Naive thymus-derived CD8-positive, alpha-beta T cell (primary cell): Measurements from ENCODE around the gene REPIN1. TPM values are rescaled to one million over a fixed set of nuclear protein-coding genes. Genes with fewer than 3 reads are reported as not detected.

ENCODE experiments used
- ATAC-seq, 2 donors: fragments of 150-1000 bp; cut with Tn5 transposase in 1 of 2; sonication (Bioruptor Pico), chemical (Tn5 transposase) in 1 of 2; 1 replicate in 1 of 2; 2 replicates in 1 of 2; pipeline ENCODE4 v1.10.0; 2021; ENCODE audit warnings: mild to moderate bottlenecking in 2 of 2, moderate library complexity in 2 of 2
- POLR2A ChIA-PET: fragments of 350-600 bp; sonication (Branson Sonifier 250); formaldehyde crosslinking; loops from one replicate; lab custom pipeline; 2021; ENCODE audit warnings: antibody characterized with exemption; lab: Charles Lee
- DNase-seq, 10 donors: peaks; one replicate each; pipeline versions ENCODE4 v3.0.0 to v3.0.0-alpha.2; 2020 to 2022
- H3K27ac Mint-ChIP-seq, 10 donors: one replicate each; pipeline ENCODE4 v1.8.0; 2020 to 2022; ENCODE audit warnings: mild to moderate bottlenecking in 10 of 10, mixed read lengths in 10 of 10, moderate library complexity in 4 of 10, inconsistent platforms in 1 of 10
- H3K27me3 Mint-ChIP-seq, 5 donors: one replicate each; pipeline ENCODE4 v1.8.0; 2021 to 2022; ENCODE audit warnings: mixed read lengths in 5 of 5
- H3K36me3 Mint-ChIP-seq, 3 donors: one replicate each; pipeline ENCODE4 v1.8.0; 2020 to 2022; ENCODE audit warnings: mixed read lengths in 3 of 3, mild to moderate bottlenecking in 2 of 3, inconsistent platforms in 1 of 3
- H3K4me1 Mint-ChIP-seq, 4 donors: one replicate each; pipeline ENCODE4 v1.8.0; 2021 to 2022; ENCODE audit warnings: mixed read lengths in 4 of 4
- H3K4me3 Mint-ChIP-seq, 10 donors: one replicate each; pipeline ENCODE4 v1.8.0; 2020 to 2022; ENCODE audit warnings: mild to moderate bottlenecking in 10 of 10, mixed read lengths in 10 of 10, moderate library complexity in 6 of 10, inconsistent platforms in 1 of 10
- H3K9me3 Mint-ChIP-seq, 9 donors: one replicate each; pipeline ENCODE4 v1.8.0; 2020 to 2022; ENCODE audit warnings: mixed read lengths in 9 of 9, mild to moderate bottlenecking in 3 of 9, inconsistent platforms in 1 of 9, moderate library complexity in 1 of 9
- polyA plus RNA-seq, 3 donors: library from polyadenylated mRNA; unstranded; fragments of 300-500 nt; fragmentation: Illumina TruSeq; gene quantifications; one replicate each; pipeline ENCODE4 v1.2.3, GENCODE V29; 2021
- total RNA-seq, 8 experiments: library from RNA in 2 of 8; stranded (reverse) in 2 of 8; gene quantifications; one replicate each; pipeline ENCODE4 v1.2.3 and lab custom pipeline; 2021 to 2026

Gene REPIN1
- total and polyA plus RNA-seq, 5 experiments from 2014 or later: 39.8 to 108 (median 73.0) TPM

GRCh38 chr7:150388306-150388705 lies 19.7 kb downstream of the REPIN1 start:
- H3K9me3 Mint-ChIP-seq: no peaks in the 10 kb centered on the region
- no peak overlapping the region for H3K4me3 Mint-ChIP-seq
- peak overlapping the region in 1 of 10 donors; percentile 61 for H3K27ac Mint-ChIP-seq
- ATAC-seq (no peak), DNase-seq (peak in 1 of 10 donors; percentile 24)
- H3K4me1 Mint-ChIP-seq: peaks cover 0 to 12% (median under 1%) of the 10 kb centered on the region in 4 donors
- peaks cover 0 to 8% (median 0%) of the 10 kb centered on the region in 3 donors for H3K36me3 Mint-ChIP-seq
- POLR2A ChIA-PET: interaction anchor here (0.7 kb wide), 1 partner anchor 11 kb away, joined by 3 read pairs; no protein-coding TSS in a partner anchor
- H3K27me3 Mint-ChIP-seq: no peaks in the 10 kb centered on the region

DNA sequence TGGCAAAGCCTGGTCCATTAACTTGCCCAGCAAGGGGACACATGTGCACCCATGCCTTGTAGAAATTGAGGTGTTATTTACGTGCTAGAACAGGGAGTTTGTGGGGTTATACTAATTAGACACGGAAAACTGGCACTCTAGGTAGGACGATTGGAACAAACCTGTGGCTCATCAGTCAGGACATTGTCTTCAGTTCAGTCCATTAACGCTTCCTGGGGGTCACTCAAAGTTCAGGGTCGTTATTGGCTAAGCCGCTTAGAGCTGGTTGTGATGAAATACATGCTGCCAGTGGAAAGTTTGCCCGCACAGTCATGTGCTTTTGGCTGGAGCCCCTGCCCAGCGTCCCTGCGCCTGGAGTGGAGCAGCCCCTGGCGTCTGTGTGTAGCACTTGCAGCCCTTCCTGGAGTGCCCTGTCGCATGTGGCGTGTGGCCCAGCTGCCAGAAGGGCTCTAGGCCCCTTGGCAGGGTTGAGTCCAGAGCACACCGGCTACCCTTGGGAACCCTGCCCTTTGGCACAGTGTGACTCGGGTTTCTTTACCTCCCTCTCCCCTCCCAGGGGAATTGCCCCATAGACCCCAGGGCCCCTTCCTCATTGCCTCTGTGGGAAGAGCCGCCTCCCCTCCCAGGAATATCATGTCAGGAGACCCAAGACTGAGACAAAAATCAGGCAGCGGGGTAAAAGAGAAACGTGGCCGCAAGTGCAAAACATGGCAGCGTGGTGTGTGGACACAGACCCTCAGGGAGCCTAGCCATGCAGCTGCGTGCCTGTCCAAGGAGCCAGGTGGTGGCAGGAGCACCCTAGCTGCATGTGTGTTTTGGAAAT lies 20.3 kb downstream of the REPIN1 start:
- DNase-seq (peak in 1 of 10 donors; percentile 43), ATAC-seq (no peak)
- peak overlapping the region in 1 of 10 donors; percentile 61 for H3K27ac Mint-ChIP-seq
- H3K9me3 Mint-ChIP-seq: no peaks in the 10 kb centered on the region
- H3K4me3 Mint-ChIP-seq: no peak overlapping the region
- H3K36me3 Mint-ChIP-seq: peaks cover 0 to 8% (median 0%) of the 10 kb centered on the region in 3 donors
- no peaks in the 10 kb centered on the region for H3K27me3 Mint-ChIP-seq
- H3K4me1 Mint-ChIP-seq: peaks cover 0 to 12% (median under 1%) of the 10 kb centered on the region in 4 donors
- POLR2A ChIA-PET: interaction anchor here (0.7 kb wide), 1 partner anchor 11 kb away, joined by 3 read pairs; no protein-coding TSS in a partner anchor

GRCh38 chr7:150389532-150389816 lies 20.9 kb downstream of the REPIN1 start:
- H3K9me3 Mint-ChIP-seq: no peaks in the 10 kb centered on the region
- DNase-seq: no peak
- H3K4me3 Mint-ChIP-seq: no peak overlapping the region
- no peak for ATAC-seq
- POLR2A ChIA-PET: no interaction called here
- peaks cover 0 to 8% (median 0%) of the 10 kb centered on the region in 3 donors for H3K36me3 Mint-ChIP-seq
- no peaks in the 10 kb centered on the region for H3K27me3 Mint-ChIP-seq
- H3K4me1 Mint-ChIP-seq: peaks cover 0 to 12% (median under 1%) of the 10 kb centered on the region in 4 donors
- H3K27ac Mint-ChIP-seq: peak overlapping the region in 1 of 10 donors; percentile 37

- no peak overlapping the region for H3K4me3 Mint-ChIP-seq
- POLR2A ChIA-PET: no interaction called here
- peaks cover 0 to 6% (median 0%) of the 10 kb centered on the region in 3 donors for H3K36me3 Mint-ChIP-seq
- DNase-seq: peak in 1 of 10 donors; percentile 52
- no peaks in the 10 kb centered on the region for H3K27me3 Mint-ChIP-seq
- peaks cover 0 to 12% (median under 1%) of the 10 kb centered on the region in 4 donors for H3K4me1 Mint-ChIP-seq
- H3K27ac Mint-ChIP-seq: no peak overlapping the region
- ATAC-seq: no peak
- H3K9me3 Mint-ChIP-seq: no peaks in the 10 kb centered on the region
Observed at GRCh38 chr7:150390205-150390604, 21.6 kb downstream of the REPIN1 start.

DNA sequence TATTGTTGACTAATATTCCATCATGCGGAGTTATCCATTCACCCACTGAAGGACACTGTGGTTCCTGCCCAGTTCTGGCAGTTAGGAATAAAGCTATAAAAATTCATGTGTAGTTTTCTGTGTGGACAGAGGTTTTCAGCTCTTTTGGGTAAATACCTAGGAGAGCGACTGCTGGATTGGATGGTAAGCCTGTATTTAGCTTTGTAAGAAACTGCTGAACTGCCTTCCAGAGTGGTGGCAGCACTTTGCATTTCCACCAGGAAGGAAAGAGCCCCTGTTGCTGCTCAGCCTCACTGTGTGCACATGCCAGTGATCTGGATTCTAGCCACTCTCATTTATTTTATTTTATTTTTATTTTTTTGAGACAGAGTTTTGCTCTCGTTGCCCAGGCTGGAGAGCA lies 24.7 kb downstream of the REPIN1 start:
- no peak for ATAC-seq
- Mint-ChIP-seq H3K36me3 (peaks cover 0 to 11% (median 0%) of the 10 kb centered on the region in 3 donors), H3K4me1 (peaks cover 0 to 7% (median 0%) of the 10 kb centered on the region in 4 donors), H3K27ac (no peak overlapping the region), H3K9me3 (no peaks in the 10 kb centered on the region), H3K4me3 (no peak overlapping the region), H3K27me3 (no peaks in the 10 kb centered on the region)
- POLR2A ChIA-PET: no interaction called here
- DNase-seq: no peak

DNA sequence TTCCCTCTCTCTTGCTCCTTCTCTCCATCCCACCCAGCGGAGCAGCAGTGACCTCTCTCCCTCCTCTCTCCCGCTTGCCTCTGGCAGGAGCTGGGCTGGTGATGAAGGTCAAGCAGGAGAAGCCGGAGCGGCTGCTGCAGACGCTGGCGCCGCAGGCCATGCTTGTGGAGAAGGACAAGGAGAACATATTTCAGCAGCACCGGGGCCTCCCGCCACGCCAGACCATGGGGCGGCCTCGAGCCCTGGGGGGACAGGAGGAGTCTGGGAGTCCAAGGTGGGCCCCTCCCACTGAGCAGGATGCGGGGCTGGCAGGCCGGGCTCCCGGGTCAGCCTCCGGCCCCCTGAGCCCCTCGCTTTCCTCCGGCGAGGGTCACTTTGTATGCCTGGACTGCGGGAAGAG lies 27.8 kb downstream of the REPIN1 start:
- ATAC-seq (no peak), DNase-seq (peak in 1 of 10 donors; percentile 53)
- H3K27me3 Mint-ChIP-seq: no peaks in the 10 kb centered on the region
- H3K27ac Mint-ChIP-seq: peak overlapping the region in 1 of 10 donors; percentile 48
- peaks cover 0 to 7% (median under 1%) of the 10 kb centered on the region in 4 donors for H3K4me1 Mint-ChIP-seq
- no peak overlapping the region for H3K4me3 Mint-ChIP-seq
- peaks cover 0 to 5% (median 3%) of the 10 kb centered on the region in 3 donors for H3K36me3 Mint-ChIP-seq
- POLR2A ChIA-PET: no interaction called here
- no peaks in the 10 kb centered on the region for H3K9me3 Mint-ChIP-seq

DNA sequence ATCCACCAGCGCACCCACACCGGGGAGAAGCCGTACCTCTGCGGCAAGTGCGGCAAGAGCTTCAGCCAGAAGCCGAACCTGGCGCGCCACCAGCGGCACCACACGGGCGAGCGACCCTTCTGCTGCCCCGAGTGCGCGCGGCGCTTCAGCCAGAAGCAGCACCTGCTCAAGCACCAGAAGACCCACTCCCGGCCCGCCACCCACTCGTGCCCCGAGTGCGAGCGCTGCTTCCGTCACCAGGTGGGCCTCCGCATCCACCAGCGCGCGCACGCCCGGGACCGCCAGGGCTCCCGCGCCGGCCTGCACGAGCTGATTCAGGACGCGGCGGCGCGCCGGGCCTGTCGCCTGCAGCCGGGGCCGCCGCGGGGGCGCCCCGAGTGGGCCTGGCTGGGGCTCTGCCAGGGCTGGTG lies 28.2 kb downstream of the REPIN1 start:
- POLR2A ChIA-PET: interaction anchor here (1.0 to 1.2 kb wide), 2 partner anchors 10 to 12 kb away, joined by 3 read pairs; no protein-coding TSS in a partner anchor
- Mint-ChIP-seq H3K27ac (no peak overlapping the region), H3K4me1 (peaks cover 0 to 7% (median 3%) of the 10 kb centered on the region in 4 donors), H3K9me3 (no peaks in the 10 kb centered on the region), H3K27me3 (no peaks in the 10 kb centered on the region), H3K4me3 (no peak overlapping the region), H3K36me3 (peaks cover 0 to 5% (median 3%) of the 10 kb centered on the region in 3 donors)
- ATAC-seq (no peak), DNase-seq (peak in 1 of 10 donors; percentile 38)

- H3K4me1 Mint-ChIP-seq: peaks cover 2 to 8% (median 4%) of the 10 kb centered on the region in 4 donors
- peaks cover 0 to 5% (median 3%) of the 10 kb centered on the region in 3 donors for H3K36me3 Mint-ChIP-seq
- no peak overlapping the region for H3K27ac Mint-ChIP-seq
- no peak overlapping the region for H3K4me3 Mint-ChIP-seq
- no peak for ATAC-seq
- H3K27me3 Mint-ChIP-seq: no peaks in the 10 kb centered on the region
- DNase-seq: peak in 1 of 10 donors; percentile 55
- H3K9me3 Mint-ChIP-seq: no peaks in the 10 kb centered on the region
- POLR2A ChIA-PET: interaction anchor here (1.0 to 1.2 kb wide), 2 partner anchors 10 to 12 kb away, joined by 3 read pairs; no protein-coding TSS in a partner anchor
Observed at GRCh38 chr7:150397346-150398107, 28.9 kb downstream of the REPIN1 start.

GRCh38 chr7:150398108-150398964 lies 29.7 kb downstream of the REPIN1 start:
- ATAC-seq (no peak), DNase-seq (no peak)
- H3K27ac Mint-ChIP-seq: no peak overlapping the region
- H3K9me3 Mint-ChIP-seq: no peaks in the 10 kb centered on the region
- H3K4me1 Mint-ChIP-seq: peaks cover 0 to 16% (median 2%) of the 10 kb centered on the region in 4 donors
- peaks cover 0 to 5% (median 3%) of the 10 kb centered on the region in 3 donors for H3K36me3 Mint-ChIP-seq
- no peaks in the 10 kb centered on the region for H3K27me3 Mint-ChIP-seq
- POLR2A ChIA-PET: interaction anchor here (1.2 kb wide), 1 partner anchor 11 kb away, joined by 3 read pairs; no protein-coding TSS in a partner anchor
- H3K4me3 Mint-ChIP-seq: no peak overlapping the region

- no peaks in the 10 kb centered on the region for H3K9me3 Mint-ChIP-seq
- peaks cover 0 to 5% (median 3%) of the 10 kb centered on the region in 3 donors for H3K36me3 Mint-ChIP-seq
- no peak for ATAC-seq
- H3K4me3 Mint-ChIP-seq: no peak overlapping the region
- H3K27me3 Mint-ChIP-seq: no peaks in the 10 kb centered on the region
- peak overlapping the region in 1 of 10 donors; percentile 70 for H3K27ac Mint-ChIP-seq
- POLR2A ChIA-PET: no interaction called here
- DNase-seq: peak in 1 of 10 donors; percentile 19
- peaks cover 2 to 22% (median 6%) of the 10 kb centered on the region in 4 donors for H3K4me1 Mint-ChIP-seq
Observed at GRCh38 chr7:150398965-150399320, 30.3 kb downstream of the REPIN1 start.

DNA sequence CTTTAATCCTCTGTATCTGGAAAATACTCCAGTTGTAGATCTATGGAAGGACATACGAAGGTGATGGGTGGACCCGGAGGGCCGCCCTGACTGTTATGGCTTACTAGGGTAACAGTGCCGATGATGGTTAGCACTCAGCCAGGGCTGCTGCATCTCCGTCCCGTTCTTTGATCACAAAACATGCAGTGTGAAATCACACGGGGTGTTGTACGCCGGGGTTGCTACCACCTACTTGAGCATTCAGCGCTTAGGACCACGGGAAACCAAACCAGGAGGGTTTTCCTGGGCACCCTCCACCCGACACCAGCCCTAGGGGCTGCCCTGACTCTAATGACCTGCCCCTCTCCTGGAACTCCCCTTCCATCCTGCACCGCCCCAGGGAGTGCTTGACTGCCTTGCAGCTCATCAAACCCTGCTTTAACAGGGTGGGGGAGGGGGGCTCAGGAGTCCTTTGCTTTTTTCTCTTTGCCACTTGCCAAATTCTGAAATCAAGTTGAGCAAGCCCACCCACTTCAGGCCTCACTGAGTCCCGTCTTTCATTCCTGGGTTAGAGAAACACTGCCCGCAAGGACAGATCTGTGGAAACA lies 30.9 kb downstream of the REPIN1 start:
- DNase-seq (peak in 1 of 10 donors; percentile 26), ATAC-seq (no peak)
- peaks cover 0 to 5% (median 3%) of the 10 kb centered on the region in 3 donors for H3K36me3 Mint-ChIP-seq
- H3K4me1 Mint-ChIP-seq: peaks cover 5 to 27% (median 12%) of the 10 kb centered on the region in 4 donors
- H3K4me3 Mint-ChIP-seq: no peak overlapping the region
- H3K27me3 Mint-ChIP-seq: no peaks in the 10 kb centered on the region
- POLR2A ChIA-PET: no interaction called here
- no peak overlapping the region for H3K27ac Mint-ChIP-seq
- no peaks in the 10 kb centered on the region for H3K9me3 Mint-ChIP-seq
